ENCODE results near the gene PLEKHA1. TPM values are rescaled to one million over a fixed set of nuclear protein-coding genes. Genes with fewer than 3 reads are reported as not detected.

PLEKHA1 gene
- total and polyA plus RNA-seq, 2 of the 13 experiments (the other 11 are each of a cell fraction or from before 2014, with no cell fraction given): 32.2 to 53.3 TPM

DNA sequence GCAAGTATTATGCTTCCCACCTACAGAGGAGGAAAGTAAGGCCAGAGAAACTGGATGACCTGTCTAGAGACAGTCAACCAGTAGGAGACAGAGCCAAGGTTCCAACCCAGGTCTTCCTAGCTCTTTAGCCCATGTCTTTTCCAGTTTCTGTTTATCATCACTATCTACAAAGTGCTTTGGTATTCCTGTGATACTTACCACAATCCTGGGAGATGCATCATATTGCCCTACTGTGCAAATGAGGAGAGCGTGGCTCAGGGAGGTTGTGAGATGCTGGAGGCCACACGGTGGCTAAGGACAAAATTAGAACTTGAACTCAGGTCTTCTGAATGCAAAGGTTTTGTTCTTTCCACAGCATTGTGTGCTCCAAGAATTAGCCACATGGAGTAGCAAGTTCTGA, 11.2 kb upstream of the PLEKHA1 start:
- Histone ChIP-seq H3K36me3 (replicated peaks in 1 of 2; ENCODE audit: control insufficient read depth in 1 of 2, insufficient read depth in 2 of 2, low read length in 2 of 2) (no peaks in the 10 kb centered on the region), H3K9me3 (ENCODE audit: low read length) (no peaks in the 10 kb centered on the region), H2AFZ (ENCODE audit: low read length) (no peak overlapping the region), H3K27me3 (ENCODE audit: control insufficient read depth in 1 of 2, insufficient read depth in 2 of 2, low read length in 2 of 2) (peaks cover 0 to 4% of the 10 kb centered on the region in 2 experiments; a peak in 1 of 5 replicates), H3K27ac (ENCODE audit: extremely low read length, insufficient read depth, low read length) (no peak overlapping the region), H4K20me1 (ENCODE audit: insufficient read depth, low read length) (no peaks in the 10 kb centered on the region), H3K9ac (ENCODE audit: insufficient read depth, low read depth, low read length) (no peak overlapping the region), H3K4me3 (replicated peaks in 1 of 3; ENCODE audit: insufficient read depth in 1 of 3, low read depth in 2 of 3, low read length in 3 of 3) (no peak overlapping the region), H3K4me1 (ENCODE audit: insufficient read depth, low read length) (0 out of 2 replicates have a peak, but pooled peaks cover 10% of the 10 kb centered on the region), H3K4me2 (ENCODE audit: low read depth, low read length) (no peak overlapping the region), H3K79me2 (ENCODE audit: insufficient read depth, low read length) (no peaks in the 10 kb centered on the region)
- POLR2A ChIA-PET: no interaction called here
- FAIRE-seq: no peak
- WGBS (ENCODE audit: low lambda C conversion rate): 25% methylated on average over 2 of the region's 2 CpGs
- DNase-seq (ENCODE audit: low spot score): no peak
- CTCF ChIA-PET (ENCODE audit: low intra/inter-chr PET ratio, low total read pairs): no interaction called here
- ATAC-seq: no peak
- in situ Hi-C loops (cut with HindIII; ENCODE audit: extremely low pct_ligation_motif_present, low pct_unique_long_range_greater_than_20kb): no loop called here
- intact Hi-C loops (cut with micrococcal nuclease; ENCODE audit: unreplicated experiment): no loop called here
- TF ChIP-seq, protein P1, sequence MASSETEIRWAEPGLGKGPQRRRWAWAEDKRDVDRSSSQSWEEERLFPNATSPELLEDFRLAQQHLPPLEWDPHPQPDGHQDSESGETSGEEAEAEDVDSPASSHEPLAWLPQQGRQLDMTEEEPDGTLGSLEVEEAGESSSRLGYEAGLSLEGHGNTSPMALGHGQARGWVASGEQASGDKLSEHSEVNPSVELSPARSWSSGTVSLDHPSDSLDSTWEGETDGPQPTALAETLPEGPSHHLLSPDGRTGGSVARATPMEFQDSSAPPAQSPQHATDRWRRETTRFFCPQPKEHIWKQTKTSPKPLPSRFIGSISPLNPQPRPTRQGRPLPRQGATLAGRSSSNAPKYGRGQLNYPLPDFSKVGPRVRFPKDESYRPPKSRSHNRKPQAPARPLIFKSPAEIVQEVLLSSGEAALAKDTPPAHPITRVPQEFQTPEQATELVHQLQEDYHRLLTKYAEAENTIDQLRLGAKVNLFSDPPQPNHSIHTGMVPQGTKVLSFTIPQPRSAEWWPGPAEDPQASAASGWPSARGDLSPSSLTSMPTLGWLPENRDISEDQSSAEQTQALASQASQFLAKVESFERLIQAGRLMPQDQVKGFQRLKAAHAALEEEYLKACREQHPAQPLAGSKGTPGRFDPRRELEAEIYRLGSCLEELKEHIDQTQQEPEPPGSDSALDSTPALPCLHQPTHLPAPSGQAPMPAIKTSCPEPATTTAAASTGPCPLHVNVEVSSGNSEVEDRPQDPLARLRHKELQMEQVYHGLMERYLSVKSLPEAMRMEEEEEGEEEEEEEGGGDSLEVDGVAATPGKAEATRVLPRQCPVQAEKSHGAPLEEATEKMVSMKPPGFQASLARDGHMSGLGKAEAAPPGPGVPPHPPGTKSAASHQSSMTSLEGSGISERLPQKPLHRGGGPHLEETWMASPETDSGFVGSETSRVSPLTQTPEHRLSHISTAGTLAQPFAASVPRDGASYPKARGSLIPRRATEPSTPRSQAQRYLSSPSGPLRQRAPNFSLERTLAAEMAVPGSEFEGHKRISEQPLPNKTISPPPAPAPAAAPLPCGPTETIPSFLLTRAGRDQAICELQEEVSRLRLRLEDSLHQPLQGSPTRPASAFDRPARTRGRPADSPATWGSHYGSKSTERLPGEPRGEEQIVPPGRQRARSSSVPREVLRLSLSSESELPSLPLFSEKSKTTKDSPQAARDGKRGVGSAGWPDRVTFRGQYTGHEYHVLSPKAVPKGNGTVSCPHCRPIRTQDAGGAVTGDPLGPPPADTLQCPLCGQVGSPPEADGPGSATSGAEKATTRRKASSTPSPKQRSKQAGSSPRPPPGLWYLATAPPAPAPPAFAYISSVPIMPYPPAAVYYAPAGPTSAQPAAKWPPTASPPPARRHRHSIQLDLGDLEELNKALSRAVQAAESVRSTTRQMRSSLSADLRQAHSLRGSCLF (CRISPR knock-in tag; IDR thresholded peaks at IDR 0.05; ENCODE audit: borderline replicate concordance): no peak
- TF ChIP-seq ASH2L (IDR thresholded peaks at IDR 0.05; ENCODE audit: insufficient read length, low read depth, low read length) (no peak), POLR2AphosphoS5 (IDR thresholded peaks at IDR 0.05; ENCODE audit: low read depth, low read length) (no peak), KLF9 (CRISPR knock-in tag; IDR thresholded peaks at IDR 0.05; ENCODE audit: low read depth) (no peak), FOXO1 (CRISPR knock-in tag; IDR thresholded peaks at IDR 0.05) (no peak), RXRA (CRISPR knock-in tag; IDR thresholded peaks at IDR 0.05) (no peak)
- no TSS peak for BruUV-seq (replicated peaks)
